ENCODE measurements around the gene NLRP1. TPM values are rescaled to one million over a fixed set of nuclear protein-coding genes. Genes with fewer than 3 reads are reported as not detected.

NLRP1 gene
- polyA plus RNA-seq, 1 donor from 2014 or later: 255 TPM

DNA sequence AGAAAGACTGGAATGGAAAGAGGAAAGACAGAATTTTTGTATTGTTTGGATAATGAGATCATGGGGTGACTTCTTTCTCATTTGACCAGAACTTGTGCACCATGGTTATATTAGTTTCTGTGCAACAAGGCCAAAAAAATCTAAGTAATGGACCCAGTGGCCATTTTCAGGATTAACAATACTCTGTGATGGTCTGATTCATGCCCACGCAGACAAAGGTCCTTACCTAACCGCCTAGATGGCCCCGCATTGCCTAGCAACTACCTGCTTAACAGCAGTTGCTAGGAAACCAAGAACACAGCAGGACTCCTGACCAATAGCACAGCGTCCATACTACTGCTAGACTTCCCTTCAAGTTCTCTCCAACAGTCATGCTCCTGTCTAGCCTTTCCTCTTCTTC, 75.5 kb downstream of the NLRP1 start:
- H3K79me2 ChIP-seq (replicated peaks; ENCODE audit: insufficient read depth, low read length): no peaks in the 10 kb centered on the region
- peak overlapping the region; percentile 91 for H3K27ac ChIP-seq (ENCODE audit: low read length)
- H3F3A ChIP-seq (ENCODE audit: insufficient read depth, low read length, poor library complexity, severe bottlenecking): no peaks in the 10 kb centered on the region
- no peaks in the 10 kb centered on the region for H3K9me3 ChIP-seq (ENCODE audit: low read length)
- peak overlapping the region; percentile 46 for H3K4me3 ChIP-seq (ENCODE audit: low read length)
- peak overlapping the region; percentile 50 for H3K4me2 ChIP-seq (ENCODE audit: low read length)
- no peak overlapping the region for H2AFZ ChIP-seq (ENCODE audit: low read depth, low read length)
- no peaks in the 10 kb centered on the region for H4K20me1 ChIP-seq (ENCODE audit: insufficient read depth)
- H3K36me3 ChIP-seq (ENCODE audit: insufficient read depth, low read length): no peaks in the 10 kb centered on the region
- H3K27me3 ChIP-seq (ENCODE audit: insufficient read depth, low read depth, low read length): no peaks in the 10 kb centered on the region
- peak overlapping the region; percentile 57 for H3K9ac ChIP-seq (ENCODE audit: low read length)
- H3K9me2 ChIP-seq (ENCODE audit: insufficient read depth, low read length): no peaks in the 10 kb centered on the region
- peak; percentile 68 for TF ChIP-seq EP300 (conservative IDR thresholded peaks at IDR 0.05; ENCODE audit: poor library complexity, severe bottlenecking)
- no peak for TF ChIP-seq RAD21 (conservative IDR thresholded peaks at IDR 0.05)
- TF ChIP-seq MXI1 (conservative IDR thresholded peaks at IDR 0.05; ENCODE audit: poor library complexity, severe bottlenecking): peak; percentile 50
- TF ChIP-seq SMC3 (conservative IDR thresholded peaks at IDR 0.05; ENCODE audit: poor library complexity): no peak
- no peak for TF ChIP-seq TAF1 (IDR thresholded peaks at IDR 0.05; ENCODE audit: low read depth)
- TF ChIP-seq CTCF (IDR thresholded peaks at IDR 0.05; ENCODE audit: poor library complexity, severe bottlenecking): no peak
- no peak for TF ChIP-seq EZH2 (IDR thresholded peaks at IDR 0.05; ENCODE audit: borderline replicate concordance, insufficient read depth, low read length, poor library complexity, severe bottlenecking)
- TF ChIP-seq, protein P1, sequence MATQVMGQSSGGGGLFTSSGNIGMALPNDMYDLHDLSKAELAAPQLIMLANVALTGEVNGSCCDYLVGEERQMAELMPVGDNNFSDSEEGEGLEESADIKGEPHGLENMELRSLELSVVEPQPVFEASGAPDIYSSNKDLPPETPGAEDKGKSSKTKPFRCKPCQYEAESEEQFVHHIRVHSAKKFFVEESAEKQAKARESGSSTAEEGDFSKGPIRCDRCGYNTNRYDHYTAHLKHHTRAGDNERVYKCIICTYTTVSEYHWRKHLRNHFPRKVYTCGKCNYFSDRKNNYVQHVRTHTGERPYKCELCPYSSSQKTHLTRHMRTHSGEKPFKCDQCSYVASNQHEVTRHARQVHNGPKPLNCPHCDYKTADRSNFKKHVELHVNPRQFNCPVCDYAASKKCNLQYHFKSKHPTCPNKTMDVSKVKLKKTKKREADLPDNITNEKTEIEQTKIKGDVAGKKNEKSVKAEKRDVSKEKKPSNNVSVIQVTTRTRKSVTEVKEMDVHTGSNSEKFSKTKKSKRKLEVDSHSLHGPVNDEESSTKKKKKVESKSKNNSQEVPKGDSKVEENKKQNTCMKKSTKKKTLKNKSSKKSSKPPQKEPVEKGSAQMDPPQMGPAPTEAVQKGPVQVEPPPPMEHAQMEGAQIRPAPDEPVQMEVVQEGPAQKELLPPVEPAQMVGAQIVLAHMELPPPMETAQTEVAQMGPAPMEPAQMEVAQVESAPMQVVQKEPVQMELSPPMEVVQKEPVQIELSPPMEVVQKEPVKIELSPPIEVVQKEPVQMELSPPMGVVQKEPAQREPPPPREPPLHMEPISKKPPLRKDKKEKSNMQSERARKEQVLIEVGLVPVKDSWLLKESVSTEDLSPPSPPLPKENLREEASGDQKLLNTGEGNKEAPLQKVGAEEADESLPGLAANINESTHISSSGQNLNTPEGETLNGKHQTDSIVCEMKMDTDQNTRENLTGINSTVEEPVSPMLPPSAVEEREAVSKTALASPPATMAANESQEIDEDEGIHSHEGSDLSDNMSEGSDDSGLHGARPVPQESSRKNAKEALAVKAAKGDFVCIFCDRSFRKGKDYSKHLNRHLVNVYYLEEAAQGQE (IDR thresholded peaks at IDR 0.05; ENCODE audit: borderline replicate concordance): no peak
- TF ChIP-seq POLR2AphosphoS5 (IDR thresholded peaks at IDR 0.05): peak; percentile 50

GRCh38 chr17:5506307-5506706, 78.0 kb downstream of the NLRP1 start:
- H2AFZ ChIP-seq (ENCODE audit: low read depth, low read length): no peak overlapping the region
- no peak overlapping the region for H3K9ac ChIP-seq (ENCODE audit: low read length)
- no peaks in the 10 kb centered on the region for H3F3A ChIP-seq (ENCODE audit: insufficient read depth, low read length, poor library complexity, severe bottlenecking)
- no peak overlapping the region for H3K27ac ChIP-seq (ENCODE audit: low read length)
- H3K79me2 ChIP-seq (replicated peaks; ENCODE audit: insufficient read depth, low read length): no peaks in the 10 kb centered on the region
- H3K36me3 ChIP-seq (ENCODE audit: insufficient read depth, low read length): no peaks in the 10 kb centered on the region
- no peaks in the 10 kb centered on the region for H4K20me1 ChIP-seq (ENCODE audit: insufficient read depth)
- H3K4me2 ChIP-seq (ENCODE audit: low read length): no peak overlapping the region
- no peaks in the 10 kb centered on the region for H3K9me3 ChIP-seq (ENCODE audit: low read length)
- no peak overlapping the region for H3K4me3 ChIP-seq (ENCODE audit: low read length)
- H3K27me3 ChIP-seq (ENCODE audit: insufficient read depth, low read depth, low read length): no peaks in the 10 kb centered on the region
- no peaks in the 10 kb centered on the region for H3K9me2 ChIP-seq (ENCODE audit: insufficient read depth, low read length)
- TF ChIP-seq RAD21 (conservative IDR thresholded peaks at IDR 0.05) (no peak), EZH2 (IDR thresholded peaks at IDR 0.05; ENCODE audit: borderline replicate concordance, insufficient read depth, low read length, poor library complexity, severe bottlenecking) (no peak)
- TF ChIP-seq, protein P1 (IDR thresholded peaks at IDR 0.05; ENCODE audit: borderline replicate concordance): no peak
